ENCODE data around the gene HTR7.
A peak's percentile ranks its signal among the peaks of the same experiment; 100 is the strongest.

Gene HTR7

DNA sequence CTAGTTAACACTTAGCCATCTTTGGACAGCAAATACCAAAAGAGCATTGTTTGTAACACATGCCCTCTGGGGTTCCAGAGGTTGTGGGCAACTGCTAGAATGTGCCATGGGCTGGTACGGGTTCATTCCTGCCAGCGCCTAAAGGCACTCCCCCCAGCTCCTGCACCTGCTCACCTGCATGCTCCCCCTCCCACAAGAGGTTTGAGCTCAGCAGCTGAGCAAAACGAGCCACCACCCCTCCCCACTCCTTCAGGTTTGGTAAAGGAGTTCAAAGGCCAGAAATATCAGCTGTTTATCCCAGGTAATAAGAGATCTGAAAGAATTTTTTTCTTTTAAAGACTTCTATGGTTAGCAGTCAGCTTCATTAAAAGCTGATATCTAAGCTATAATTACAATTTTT lies 53.5 kb downstream of the HTR7 start:
- no peak for DNase-seq (ENCODE audit: low read depth, low spot score)

GRCh38 chr10:90801608-90802007 lies 56.2 kb downstream of the HTR7 start:
- no peak for DNase-seq (ENCODE audit: low read depth, low spot score)

- no peak for DNase-seq (ENCODE audit: low read depth, low spot score)
Observed at GRCh38 chr10:90800232-90800796, 57.5 kb downstream of the HTR7 start.

- no peak for DNase-seq (ENCODE audit: low read depth, low spot score)
Observed at GRCh38 chr10:90799172-90799571, 58.7 kb downstream of the HTR7 start.

- DNase-seq (ENCODE audit: low read depth, low spot score) = no peak
Observed at GRCh38 chr10:90798482-90798881, 59.4 kb downstream of the HTR7 start.

DNA sequence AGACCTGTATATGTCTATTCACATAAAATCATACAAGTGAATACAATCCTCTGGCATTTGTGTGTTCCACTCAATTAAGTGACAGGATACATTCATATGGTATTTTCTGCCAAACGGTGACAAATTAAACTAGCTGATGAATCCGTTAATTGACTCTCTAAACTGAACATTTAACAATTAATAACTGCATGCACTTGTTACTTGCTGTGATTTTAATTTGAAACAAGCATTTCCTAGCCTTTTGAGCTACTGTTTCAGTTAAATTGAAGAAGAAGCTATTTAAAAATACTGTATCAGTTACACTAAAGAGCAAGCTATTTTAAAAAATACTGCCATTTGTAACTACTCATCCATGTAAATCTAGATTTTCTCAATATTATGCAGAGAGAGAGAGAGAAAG lies 67.4 kb downstream of the HTR7 start:
- DNase-seq (ENCODE audit: low read depth, low spot score) = no peak

- no peak for DNase-seq (ENCODE audit: low read depth, low spot score)
Observed at GRCh38 chr10:90788968-90789367, 68.9 kb downstream of the HTR7 start.

DNA sequence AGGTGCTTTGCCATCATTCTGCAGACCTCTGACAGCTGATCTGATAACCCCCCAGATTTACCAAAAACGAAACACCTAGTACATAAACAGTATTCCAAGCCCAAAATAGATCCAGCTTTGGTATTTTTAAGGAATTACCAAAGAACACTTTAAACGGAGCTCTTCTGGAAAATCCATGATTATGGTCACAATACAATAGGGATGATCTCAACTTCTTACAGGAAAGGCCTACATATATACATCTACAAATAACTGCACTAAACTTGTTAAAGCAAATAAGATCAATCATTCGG lies 69.7 kb downstream of the HTR7 start:
- DNase-seq (ENCODE audit: low read depth, low spot score) = no peak

- no peak for DNase-seq (ENCODE audit: low read depth, low spot score)
Observed at GRCh38 chr10:90787393-90788198, 70.2 kb downstream of the HTR7 start.

GRCh38 chr10:90785782-90786181 lies 72.1 kb downstream of the HTR7 start:
- DNase-seq (ENCODE audit: low read depth, low spot score) = no peak

DNA sequence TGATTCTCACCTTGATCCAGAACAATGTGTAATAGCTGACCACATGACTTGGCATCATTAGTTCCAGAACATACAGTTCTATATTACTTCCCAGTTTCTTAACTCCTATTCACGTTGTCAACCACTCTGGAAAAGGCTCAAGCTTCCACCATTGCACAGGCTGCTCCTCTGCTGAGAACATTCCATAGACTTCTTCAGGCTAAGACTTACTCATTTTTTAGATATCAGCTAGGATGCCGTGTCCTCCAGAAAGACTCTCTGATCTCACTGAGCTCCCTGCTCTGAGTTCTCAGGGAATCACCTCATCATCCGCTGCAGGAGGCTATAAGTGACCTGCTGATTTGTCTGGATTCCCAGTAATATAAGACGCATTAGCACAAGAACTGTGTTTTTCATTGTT lies 73.1 kb downstream of the HTR7 start:
- no peak for DNase-seq (ENCODE audit: low read depth, low spot score)

DNA sequence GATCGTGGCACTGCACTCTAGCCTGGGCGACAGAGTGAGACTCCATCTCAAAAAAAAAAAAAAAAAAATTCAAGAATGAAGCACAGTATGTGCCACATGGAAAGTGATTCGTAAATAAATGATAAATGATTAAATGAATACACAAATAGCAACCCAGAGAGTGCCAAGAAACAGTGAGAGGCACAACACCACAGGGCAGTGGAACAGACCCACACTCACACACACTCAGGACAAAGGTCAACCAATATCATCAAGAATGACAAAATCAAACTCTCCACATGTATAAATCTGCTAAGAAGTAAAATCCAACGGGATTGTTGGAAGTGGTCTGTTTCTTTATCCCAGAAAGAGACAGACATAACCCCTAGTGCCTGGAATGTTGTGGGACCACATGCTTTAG lies 77.4 kb downstream of the HTR7 start:
- DNase-seq (ENCODE audit: low read depth, low spot score) = no peak

- peak; percentile 23 for DNase-seq (ENCODE audit: low read depth, low spot score)
Observed at GRCh38 chr10:90779548-90779947, 78.3 kb downstream of the HTR7 start.

DNA sequence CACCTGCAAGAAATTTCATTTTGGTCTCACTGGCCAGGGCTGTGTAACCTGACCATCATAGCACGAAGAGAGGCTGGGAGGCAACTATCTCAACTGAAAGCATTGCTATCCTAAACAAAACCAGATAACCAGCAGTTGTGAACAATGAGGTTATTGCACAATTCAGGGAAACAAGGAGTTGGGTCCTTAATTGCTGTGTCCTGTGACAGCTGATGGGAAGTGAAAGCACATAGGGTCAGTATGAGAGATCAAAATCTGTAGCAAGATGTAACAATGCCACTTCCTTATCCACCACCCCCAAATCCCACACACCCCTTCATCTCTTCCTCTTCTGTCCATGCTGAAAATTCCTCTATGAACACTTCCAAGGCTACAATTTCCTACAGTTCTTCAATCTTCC lies 80.2 kb downstream of the HTR7 start:
- DNase-seq (ENCODE audit: low read depth, low spot score) = no peak

DNA sequence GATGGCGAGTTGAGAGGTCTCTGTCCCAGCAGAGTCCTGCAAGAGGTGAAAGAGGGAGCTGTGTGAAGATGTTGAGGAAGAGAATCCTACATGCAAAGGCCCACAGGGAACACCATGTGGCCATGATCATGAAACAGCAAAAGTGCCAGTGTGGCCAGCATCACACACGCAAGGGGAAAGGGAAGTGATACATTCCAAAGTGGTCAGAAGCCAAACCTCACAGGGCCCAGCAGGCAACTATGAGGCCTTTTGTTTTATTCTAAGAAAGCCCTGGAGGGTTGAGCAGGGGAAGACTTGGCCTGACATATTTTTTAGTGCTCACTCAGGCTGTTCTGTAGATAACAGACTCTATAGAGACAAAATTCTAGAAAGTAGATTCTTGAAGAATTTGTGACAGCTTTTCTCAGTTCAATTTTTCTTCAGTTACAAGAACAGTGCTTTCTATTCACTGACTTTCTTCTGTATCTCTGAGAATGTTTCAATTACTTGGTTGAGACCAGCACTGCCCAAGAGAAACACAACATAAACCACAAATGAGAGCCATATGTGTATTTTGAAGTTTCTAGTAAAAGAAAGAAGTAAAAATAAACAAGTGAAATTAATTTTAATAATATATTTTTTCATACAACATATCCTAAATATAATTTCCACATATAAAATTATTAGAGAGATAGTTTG lies 82.3 kb downstream of the HTR7 start:
- DNase-seq (ENCODE audit: low read depth, low spot score) = no peak

DNA sequence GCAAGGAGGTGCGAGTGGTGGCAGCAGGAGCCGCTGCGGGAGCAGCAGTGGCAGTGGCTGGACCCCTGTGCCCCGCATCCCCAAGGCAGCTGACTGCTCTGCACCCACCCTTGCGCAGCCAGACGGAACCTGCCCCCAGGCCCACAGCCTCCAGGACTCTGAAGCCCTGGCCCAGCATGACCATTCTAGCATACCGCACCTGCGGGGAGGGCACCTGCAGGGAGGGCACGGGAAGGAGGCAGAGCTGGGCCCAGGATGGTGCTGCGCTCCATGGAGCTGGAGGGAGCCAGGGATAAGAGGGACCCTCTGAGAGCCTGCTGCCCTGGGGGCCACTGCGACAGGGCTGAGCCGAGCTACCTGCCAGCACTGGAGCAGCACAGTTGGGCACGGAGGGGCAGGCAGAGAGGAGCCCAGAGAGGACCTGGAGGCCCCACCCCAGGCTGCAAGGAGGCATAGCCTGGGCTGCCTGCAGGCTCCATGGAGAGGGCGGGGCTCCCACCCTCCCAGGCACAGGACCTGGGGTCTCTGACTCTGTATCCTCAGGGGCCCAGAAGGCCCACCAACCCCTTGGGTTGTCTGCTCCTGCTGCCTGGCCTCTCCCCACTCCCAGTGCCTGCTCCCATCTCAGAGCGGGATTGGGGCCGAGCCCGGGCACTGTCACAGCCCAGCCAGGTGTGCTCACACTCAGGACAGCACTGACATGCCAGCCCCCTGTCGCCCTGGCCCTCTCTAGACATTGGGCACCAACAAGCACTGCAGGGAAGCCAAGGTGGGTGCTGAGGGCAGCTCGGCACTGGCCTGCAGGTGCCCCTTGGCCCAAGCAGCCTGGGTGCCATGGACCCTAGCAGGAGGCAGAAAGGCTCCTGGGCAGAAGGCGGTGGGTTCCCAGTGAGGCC lies 87.6 kb downstream of the HTR7 start:
- no peak for DNase-seq (ENCODE audit: low read depth, low spot score)

DNA sequence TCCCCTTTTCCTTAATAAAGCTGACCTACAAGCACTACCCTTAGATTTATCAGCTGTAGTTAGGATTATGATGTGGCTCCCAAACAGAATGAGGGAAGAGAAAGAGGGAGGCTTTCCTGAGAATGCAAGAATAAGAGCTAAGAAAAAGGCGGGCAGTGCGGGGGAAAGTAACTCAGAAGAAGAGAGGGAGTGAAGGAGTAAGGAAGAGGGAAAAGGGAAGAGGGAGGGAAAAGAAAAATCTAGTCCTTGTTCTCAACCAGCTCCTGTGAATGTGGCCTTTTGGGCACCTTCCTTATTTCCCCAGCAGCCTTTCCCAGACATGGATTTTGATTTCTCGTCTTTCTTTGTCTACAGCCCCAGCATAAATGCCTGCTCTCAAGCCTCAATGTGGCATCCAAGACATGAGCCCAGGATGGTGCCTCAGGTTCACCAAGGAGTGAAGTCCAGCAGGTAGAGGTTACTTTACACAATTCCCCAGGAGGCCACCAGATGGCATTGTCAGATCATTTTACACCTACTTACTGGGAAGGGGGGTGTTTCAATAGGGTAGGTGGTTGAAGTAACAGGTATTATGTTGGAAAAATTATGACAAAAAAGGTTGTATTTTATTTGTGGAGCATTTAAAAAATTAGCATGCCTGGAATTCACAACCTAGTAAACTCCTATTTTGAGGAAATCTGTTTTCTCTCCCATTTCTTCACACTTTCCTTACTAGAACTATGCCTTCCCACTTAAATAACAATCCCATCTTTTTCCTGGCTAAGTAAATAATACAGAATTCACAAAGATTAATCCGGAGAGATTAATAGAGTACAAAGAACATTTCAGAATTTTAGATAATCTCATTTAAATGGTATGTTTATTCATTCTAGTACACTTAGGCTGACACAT lies 106.5 kb downstream of the HTR7 start:
- DNase-seq (ENCODE audit: low read depth, low spot score) = no peak

GRCh38 chr10:90746829-90747228 lies 111.0 kb downstream of the HTR7 start:
- no peak for DNase-seq (ENCODE audit: low read depth, low spot score)

GRCh38 chr10:90745565-90745964 lies 112.3 kb downstream of the HTR7 start:
- no peak for DNase-seq (ENCODE audit: low read depth, low spot score)

DNA sequence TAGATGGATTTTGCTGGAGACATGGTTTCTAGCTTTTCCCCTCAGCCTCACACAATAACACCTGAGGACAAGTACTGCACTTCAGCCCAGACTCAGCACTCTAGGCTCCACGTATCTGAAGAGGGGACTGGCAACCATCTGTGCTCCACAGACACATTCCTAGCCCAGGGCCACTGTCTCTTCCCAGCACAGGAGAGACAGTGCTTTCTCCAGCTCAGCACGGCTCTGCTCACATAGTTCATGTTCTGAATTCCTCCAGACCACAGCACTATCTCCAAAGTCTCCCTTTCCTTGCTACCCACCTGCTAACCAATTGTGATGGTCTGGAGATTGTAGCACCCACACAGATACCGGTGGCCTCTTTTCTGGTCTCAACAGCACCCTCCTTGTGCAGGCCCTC lies 114.5 kb downstream of the HTR7 start:
- DNase-seq (ENCODE audit: low read depth, low spot score) = no peak

DNA sequence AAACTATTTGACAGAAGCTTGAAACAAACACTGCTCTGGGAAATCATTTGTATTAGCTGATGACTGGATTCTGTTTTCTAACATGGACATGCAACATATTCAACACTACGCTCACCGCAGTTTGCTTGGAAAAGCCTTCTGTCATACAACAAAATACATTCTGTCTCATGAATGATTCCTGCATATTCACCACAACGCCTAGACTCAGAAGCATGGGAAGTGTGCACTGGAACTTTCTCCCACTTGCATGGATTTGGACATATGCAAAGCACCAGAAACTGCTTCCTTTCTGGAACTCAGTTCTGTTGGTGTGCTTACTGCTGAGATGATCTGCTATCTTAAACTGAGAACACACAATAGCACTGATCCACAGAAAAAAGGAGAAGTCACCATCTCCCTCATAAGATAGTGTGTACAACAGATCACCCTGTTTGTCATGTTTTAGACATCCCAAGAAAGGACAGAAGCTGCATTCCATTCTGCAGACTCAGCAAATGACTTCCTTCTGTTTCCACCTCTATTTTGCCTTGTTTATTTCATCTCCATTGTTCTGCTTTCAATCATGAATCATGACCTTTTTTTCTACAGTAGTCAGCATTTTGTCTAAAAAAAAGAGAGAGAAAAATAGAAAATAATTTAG lies 115.8 kb downstream of the HTR7 start:
- DNase-seq (ENCODE audit: low read depth, low spot score) = no peak
